HL-60 (cell line): Measurements from ENCODE around the gene INSL3.

ENCODE experiments used
- GABPA ChIP-seq: IDR thresholded peaks from 2 replicates; pipeline ENCODE4 v1.6.1; 2012; ENCODE audit warnings: low read depth
- POLR2AphosphoS5 ChIP-seq: IDR thresholded peaks from 2 replicates; pipeline ENCODE4 v1.6.1; 2012; ENCODE audit warnings: low read depth
- SPI1 ChIP-seq: IDR thresholded peaks from 2 replicates; pipeline ENCODE4 v1.6.1; 2012; ENCODE audit warnings: low read depth, mild to moderate bottlenecking, borderline replicate concordance
- TF ChIP-seq, protein P1 (sequence below): IDR thresholded peaks from one replicate; pipeline ENCODE4 v1.5.1; 2011; ENCODE audit warnings: low read length, control low read depth, inconsistent platforms; ENCODE audit not compliant: insufficient read depth
- TF ChIP-seq, protein P2 (sequence below): IDR thresholded peaks from 2 replicates; pipeline ENCODE4 v1.6.1; 2012; ENCODE audit warnings: low read depth; ENCODE audit not compliant: insufficient replicate concordance

DNA sequence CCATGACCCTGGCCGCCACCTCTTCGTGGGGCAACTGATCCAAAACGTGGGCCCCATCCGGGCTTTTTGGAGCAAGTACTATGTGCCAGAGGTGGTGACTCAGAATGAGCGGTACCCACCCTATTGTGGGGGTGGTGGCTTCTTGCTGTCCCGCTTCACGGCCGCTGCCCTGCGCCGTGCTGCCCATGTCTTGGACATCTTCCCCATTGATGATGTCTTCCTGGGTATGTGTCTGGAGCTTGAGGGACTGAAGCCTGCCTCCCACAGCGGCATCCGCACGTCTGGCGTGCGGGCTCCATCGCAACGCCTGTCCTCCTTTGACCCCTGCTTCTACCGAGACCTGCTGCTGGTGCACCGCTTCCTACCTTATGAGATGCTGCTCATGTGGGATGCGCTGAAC, 9.6 kb downstream of the INSL3 start:
- TF ChIP-seq, protein P1, sequence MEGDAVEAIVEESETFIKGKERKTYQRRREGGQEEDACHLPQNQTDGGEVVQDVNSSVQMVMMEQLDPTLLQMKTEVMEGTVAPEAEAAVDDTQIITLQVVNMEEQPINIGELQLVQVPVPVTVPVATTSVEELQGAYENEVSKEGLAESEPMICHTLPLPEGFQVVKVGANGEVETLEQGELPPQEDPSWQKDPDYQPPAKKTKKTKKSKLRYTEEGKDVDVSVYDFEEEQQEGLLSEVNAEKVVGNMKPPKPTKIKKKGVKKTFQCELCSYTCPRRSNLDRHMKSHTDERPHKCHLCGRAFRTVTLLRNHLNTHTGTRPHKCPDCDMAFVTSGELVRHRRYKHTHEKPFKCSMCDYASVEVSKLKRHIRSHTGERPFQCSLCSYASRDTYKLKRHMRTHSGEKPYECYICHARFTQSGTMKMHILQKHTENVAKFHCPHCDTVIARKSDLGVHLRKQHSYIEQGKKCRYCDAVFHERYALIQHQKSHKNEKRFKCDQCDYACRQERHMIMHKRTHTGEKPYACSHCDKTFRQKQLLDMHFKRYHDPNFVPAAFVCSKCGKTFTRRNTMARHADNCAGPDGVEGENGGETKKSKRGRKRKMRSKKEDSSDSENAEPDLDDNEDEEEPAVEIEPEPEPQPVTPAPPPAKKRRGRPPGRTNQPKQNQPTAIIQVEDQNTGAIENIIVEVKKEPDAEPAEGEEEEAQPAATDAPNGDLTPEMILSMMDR, result no peak
- no peak for TF ChIP-seq POLR2AphosphoS5
- no peak for TF ChIP-seq GABPA
- TF ChIP-seq, protein P2, sequence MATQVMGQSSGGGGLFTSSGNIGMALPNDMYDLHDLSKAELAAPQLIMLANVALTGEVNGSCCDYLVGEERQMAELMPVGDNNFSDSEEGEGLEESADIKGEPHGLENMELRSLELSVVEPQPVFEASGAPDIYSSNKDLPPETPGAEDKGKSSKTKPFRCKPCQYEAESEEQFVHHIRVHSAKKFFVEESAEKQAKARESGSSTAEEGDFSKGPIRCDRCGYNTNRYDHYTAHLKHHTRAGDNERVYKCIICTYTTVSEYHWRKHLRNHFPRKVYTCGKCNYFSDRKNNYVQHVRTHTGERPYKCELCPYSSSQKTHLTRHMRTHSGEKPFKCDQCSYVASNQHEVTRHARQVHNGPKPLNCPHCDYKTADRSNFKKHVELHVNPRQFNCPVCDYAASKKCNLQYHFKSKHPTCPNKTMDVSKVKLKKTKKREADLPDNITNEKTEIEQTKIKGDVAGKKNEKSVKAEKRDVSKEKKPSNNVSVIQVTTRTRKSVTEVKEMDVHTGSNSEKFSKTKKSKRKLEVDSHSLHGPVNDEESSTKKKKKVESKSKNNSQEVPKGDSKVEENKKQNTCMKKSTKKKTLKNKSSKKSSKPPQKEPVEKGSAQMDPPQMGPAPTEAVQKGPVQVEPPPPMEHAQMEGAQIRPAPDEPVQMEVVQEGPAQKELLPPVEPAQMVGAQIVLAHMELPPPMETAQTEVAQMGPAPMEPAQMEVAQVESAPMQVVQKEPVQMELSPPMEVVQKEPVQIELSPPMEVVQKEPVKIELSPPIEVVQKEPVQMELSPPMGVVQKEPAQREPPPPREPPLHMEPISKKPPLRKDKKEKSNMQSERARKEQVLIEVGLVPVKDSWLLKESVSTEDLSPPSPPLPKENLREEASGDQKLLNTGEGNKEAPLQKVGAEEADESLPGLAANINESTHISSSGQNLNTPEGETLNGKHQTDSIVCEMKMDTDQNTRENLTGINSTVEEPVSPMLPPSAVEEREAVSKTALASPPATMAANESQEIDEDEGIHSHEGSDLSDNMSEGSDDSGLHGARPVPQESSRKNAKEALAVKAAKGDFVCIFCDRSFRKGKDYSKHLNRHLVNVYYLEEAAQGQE, result no peak
- no peak for TF ChIP-seq SPI1
